ENCODE results near the gene WDR46. TPM values are rescaled to one million over a fixed set of nuclear protein-coding genes. Genes with fewer than 3 reads are reported as not detected.
A peak's percentile ranks its signal among the peaks of the same experiment; 100 is the strongest.

Gene WDR46
- total RNA-seq, 1 experiment from 2014 or later: 57.0 TPM

- peak overlapping the region; percentile 81 for H3K4me3 Mint-ChIP-seq (ENCODE audit: unreplicated experiment)
- ChIA-PET CTCF (interaction anchor here (0.6 to 1.5 kb wide), 3 partner anchors 20 to 1554 kb away, joined by 3 to 6 read pairs (median 5); no protein-coding TSS in a partner anchor), POLR2A (interaction anchor here (0.6 to 1.0 kb wide), 4 partner anchors 15 to 1115 kb away, joined by 3 read pairs; no protein-coding TSS in a partner anchor)
- no peak for DNase-seq (ENCODE audit: unreplicated experiment)
- no peaks in the 10 kb centered on the region for H3K27me3 Mint-ChIP-seq (ENCODE audit: insufficient read depth, unreplicated experiment)
- peaks cover 47% of the 10 kb centered on the region for H3K4me1 Mint-ChIP-seq (ENCODE audit: insufficient read depth, unreplicated experiment)
- peaks cover 34% of the 10 kb centered on the region for H3K36me3 Mint-ChIP-seq (ENCODE audit: insufficient read depth, unreplicated experiment)
- intact Hi-C loops (cut with micrococcal nuclease): no loop called here
- H3K9me3 Mint-ChIP-seq (ENCODE audit: unreplicated experiment): no peaks in the 10 kb centered on the region
- TF ChIP-seq CTCF (IDR thresholded peaks at IDR 0.05; ENCODE audit: unreplicated experiment): no peak
- peak overlapping the region; percentile 94 for H3K27ac Mint-ChIP-seq (ENCODE audit: low read depth, unreplicated experiment)
- no TSS peak for BruUV-seq (replicated peaks)
Observed at GRCh38 chr6:33323623-33323948, 34.5 kb upstream of the WDR46 start.

- DNase-seq (ENCODE audit: unreplicated experiment): no peak
- intact Hi-C loops (cut with micrococcal nuclease): no loop called here
- Mint-ChIP-seq H3K27ac (ENCODE audit: low read depth, unreplicated experiment) (peak overlapping the region; percentile 80), H3K27me3 (ENCODE audit: insufficient read depth, unreplicated experiment) (no peaks in the 10 kb centered on the region), H3K36me3 (ENCODE audit: insufficient read depth, unreplicated experiment) (peaks cover 51% of the 10 kb centered on the region), H3K9me3 (ENCODE audit: unreplicated experiment) (no peaks in the 10 kb centered on the region), H3K4me1 (ENCODE audit: insufficient read depth, unreplicated experiment) (peaks cover 58% of the 10 kb centered on the region), H3K4me3 (ENCODE audit: unreplicated experiment) (peak overlapping the region; percentile 81)
- BruUV-seq (replicated peaks): no TSS peak
- TF ChIP-seq CTCF (IDR thresholded peaks at IDR 0.05; ENCODE audit: unreplicated experiment): no peak
- POLR2A ChIA-PET: interaction anchor here (1.4 to 1.8 kb wide), 3 partner anchors 24 to 72 kb away, joined by 4 to 6 read pairs (median 6); partner anchors contain the start of gene B3GALT4
- CTCF ChIA-PET: interaction anchor here (0.5 to 1.0 kb wide), 3 partner anchors 16 to 90 kb away, joined by 3 read pairs; no protein-coding TSS in a partner anchor
Observed at GRCh38 chr6:33321227-33321626, 32.2 kb upstream of the WDR46 start.

- Mint-ChIP-seq H3K9me3 (ENCODE audit: unreplicated experiment) (no peaks in the 10 kb centered on the region), H3K27me3 (ENCODE audit: insufficient read depth, unreplicated experiment) (no peaks in the 10 kb centered on the region), H3K36me3 (ENCODE audit: insufficient read depth, unreplicated experiment) (peaks cover 58% of the 10 kb centered on the region), H3K4me1 (ENCODE audit: insufficient read depth, unreplicated experiment) (peaks cover 61% of the 10 kb centered on the region), H3K4me3 (ENCODE audit: unreplicated experiment) (peak overlapping the region; percentile 81), H3K27ac (ENCODE audit: low read depth, unreplicated experiment) (peak overlapping the region; percentile 80)
- ChIA-PET CTCF (interaction anchor here (0.5 to 1.0 kb wide), 5 partner anchors 17 to 174 kb away, joined by 3 read pairs; no protein-coding TSS in a partner anchor), POLR2A (interaction anchor here (0.6 to 1.8 kb wide), 7 partner anchors 8 to 256 kb away, joined by 3 to 6 read pairs (median 3); partner anchors contain the start of gene B3GALT4)
- TF ChIP-seq CTCF (IDR thresholded peaks at IDR 0.05; ENCODE audit: unreplicated experiment): no peak
- intact Hi-C loops (cut with micrococcal nuclease): no loop called here
- TSS peak; percentile 67 for BruUV-seq (replicated peaks)
- DNase-seq (ENCODE audit: unreplicated experiment): peak; percentile 88
Observed at GRCh38 chr6:33320315-33321181, 31.5 kb upstream of the WDR46 start.

- DNase-seq (ENCODE audit: unreplicated experiment): no peak
- no peak for TF ChIP-seq CTCF (IDR thresholded peaks at IDR 0.05; ENCODE audit: unreplicated experiment)
- Mint-ChIP-seq H3K27me3 (ENCODE audit: insufficient read depth, unreplicated experiment) (no peaks in the 10 kb centered on the region), H3K4me1 (ENCODE audit: insufficient read depth, unreplicated experiment) (peaks cover 67% of the 10 kb centered on the region), H3K36me3 (ENCODE audit: insufficient read depth, unreplicated experiment) (peaks cover 63% of the 10 kb centered on the region), H3K4me3 (ENCODE audit: unreplicated experiment) (peak overlapping the region; percentile 81), H3K27ac (ENCODE audit: low read depth, unreplicated experiment) (peak overlapping the region; percentile 80), H3K9me3 (ENCODE audit: unreplicated experiment) (no peaks in the 10 kb centered on the region)
- POLR2A ChIA-PET: interaction anchor here (0.6 to 1.8 kb wide), 7 partner anchors 8 to 256 kb away, joined by 3 to 6 read pairs (median 3); partner anchors contain the start of gene B3GALT4
- no TSS peak for BruUV-seq (replicated peaks)
- intact Hi-C loops (cut with micrococcal nuclease): no loop called here
- CTCF ChIA-PET: interaction anchor here (0.6 to 2.5 kb wide), 3 partner anchors 25 to 174 kb away, joined by 3 to 10 read pairs (median 3); no protein-coding TSS in a partner anchor
Observed at GRCh38 chr6:33319939-33320314, 30.9 kb upstream of the WDR46 start.
